T-helper 1 cell (primary cell): Measurements from ENCODE around the gene ADAMTS10.
"Not testable (repeated sequence)": the region's sequence is repeated elsewhere in the genome, so short reads cannot be mapped to it uniquely, and the experiment has no call there.

Experiments
- DNase-seq, 5 donors: peaks; one replicate each; pipeline ENCODE4 v3.0.0-alpha.2; 2012 to 2020
- total RNA-seq, 4 donors: gene quantifications; one replicate each; lab custom pipeline; 2026; lab: John Stamatoyannopoulos, UW

The ADAMTS10 gene
- 17.1 to 50.5 (median 36.6) reads per million in 4 donors for total RNA-seq

DNA sequence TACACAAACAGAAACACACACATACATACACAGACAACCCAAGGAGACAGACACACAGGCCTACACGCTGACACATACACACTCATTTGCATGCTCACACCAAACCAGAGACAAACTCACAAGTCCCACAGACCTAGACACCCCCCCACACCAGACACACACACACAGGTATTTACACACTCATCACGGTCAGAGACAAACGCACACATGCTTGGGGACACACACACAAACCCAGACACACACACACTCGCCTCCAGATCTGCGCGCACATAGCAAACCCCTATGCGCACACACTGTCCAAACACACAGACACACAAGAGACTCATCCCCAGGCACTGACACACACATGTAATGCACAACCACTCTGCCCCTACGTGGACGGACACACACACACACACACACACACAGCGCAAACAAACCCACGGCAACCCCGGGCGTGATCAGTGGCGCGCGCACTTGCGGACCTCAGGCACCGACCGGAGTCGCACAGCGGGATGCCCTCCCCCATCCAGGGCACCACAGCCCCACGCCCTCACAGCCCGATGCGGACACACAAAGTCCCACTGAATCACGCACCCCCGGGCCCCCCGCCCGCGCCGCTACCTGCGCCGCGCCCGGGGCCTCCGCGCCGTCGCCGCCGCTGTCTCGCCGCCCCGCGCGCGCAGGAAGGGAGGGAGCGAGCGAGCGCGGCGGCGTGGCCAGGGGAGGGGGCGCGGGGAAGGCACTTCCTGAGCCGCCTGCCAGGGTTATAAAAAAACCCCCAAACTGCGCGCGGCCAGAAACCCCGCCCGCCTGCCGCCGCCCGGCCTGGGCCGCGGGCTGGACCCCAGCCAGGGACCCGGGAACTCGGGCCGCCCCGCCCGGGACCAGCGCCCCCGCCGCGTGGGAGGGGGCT, at the start of gene ADAMTS10:
Gene ADAMTS10, minus strand, starts transcription at position 675 of the 895 bp plus-strand sequence. CDS start 5,005 bp downstream, outside the sequence.
- DNase-seq: peak in 4 of 5 donors; percentile 11 to 58 (median 38)

DNA sequence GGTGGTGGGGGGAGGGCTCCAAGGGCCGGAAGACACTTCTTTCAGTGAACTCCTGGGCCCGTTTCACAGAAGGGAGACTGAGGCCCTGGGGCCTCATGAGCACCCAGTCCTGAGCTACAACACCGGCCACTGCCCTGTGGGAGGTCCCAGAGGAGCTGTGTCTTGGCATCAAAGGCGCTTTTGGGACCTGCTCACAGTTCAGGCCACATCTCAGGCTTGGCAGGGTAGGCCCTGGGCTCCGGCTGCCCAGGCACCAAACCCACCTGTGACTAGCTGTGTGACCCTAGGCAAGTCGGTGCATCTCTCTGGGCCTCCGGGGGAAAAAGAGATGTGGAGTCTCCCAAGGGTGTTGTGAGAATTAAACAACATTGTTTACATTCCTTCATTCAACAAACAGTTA, 49.4 kb upstream of the ADAMTS10 start:
- DNase-seq: no peak

DNA sequence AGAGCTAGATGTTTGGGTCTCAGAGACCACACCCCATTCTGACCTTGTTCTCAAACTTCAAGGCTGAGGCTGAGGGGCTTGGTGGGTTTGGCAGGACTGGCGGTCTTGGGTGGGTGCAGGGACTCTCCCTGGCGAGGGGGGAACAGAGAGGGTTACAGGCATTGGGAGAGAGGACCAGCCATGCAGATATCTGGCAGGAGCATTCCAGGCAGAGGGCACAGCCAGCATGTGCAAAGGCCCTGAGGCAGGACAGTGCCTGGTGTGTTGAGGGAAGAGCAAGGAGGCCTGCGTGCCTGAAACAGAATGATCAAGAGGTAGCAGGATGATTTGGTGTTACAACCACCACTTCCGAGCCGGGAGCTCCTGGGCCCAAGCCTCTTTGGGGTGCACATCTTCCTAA, 47.4 kb upstream of the ADAMTS10 start:
- DNase-seq: no peak

DNA sequence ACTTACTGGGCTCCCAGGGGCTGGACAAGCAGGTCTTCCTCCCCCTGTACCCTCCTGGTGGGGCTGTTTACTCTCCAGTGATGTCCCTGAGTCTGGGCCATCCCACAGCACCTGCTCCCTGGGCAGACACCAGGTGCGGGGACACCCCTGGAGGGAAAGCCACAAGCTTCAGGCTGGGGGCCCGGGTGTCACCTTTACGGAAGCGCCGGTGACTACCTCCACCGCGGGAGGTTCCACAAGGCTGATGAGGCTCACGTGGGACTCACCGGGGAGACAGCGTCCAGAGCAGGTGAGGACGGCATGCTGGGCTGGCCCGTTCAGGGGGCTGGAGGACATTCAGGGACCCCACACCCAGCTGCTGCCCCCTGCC, 44.8 kb upstream of the ADAMTS10 start:
- peak in 3 of 5 donors; percentile 18 to 35 (median 25) for DNase-seq

DNA sequence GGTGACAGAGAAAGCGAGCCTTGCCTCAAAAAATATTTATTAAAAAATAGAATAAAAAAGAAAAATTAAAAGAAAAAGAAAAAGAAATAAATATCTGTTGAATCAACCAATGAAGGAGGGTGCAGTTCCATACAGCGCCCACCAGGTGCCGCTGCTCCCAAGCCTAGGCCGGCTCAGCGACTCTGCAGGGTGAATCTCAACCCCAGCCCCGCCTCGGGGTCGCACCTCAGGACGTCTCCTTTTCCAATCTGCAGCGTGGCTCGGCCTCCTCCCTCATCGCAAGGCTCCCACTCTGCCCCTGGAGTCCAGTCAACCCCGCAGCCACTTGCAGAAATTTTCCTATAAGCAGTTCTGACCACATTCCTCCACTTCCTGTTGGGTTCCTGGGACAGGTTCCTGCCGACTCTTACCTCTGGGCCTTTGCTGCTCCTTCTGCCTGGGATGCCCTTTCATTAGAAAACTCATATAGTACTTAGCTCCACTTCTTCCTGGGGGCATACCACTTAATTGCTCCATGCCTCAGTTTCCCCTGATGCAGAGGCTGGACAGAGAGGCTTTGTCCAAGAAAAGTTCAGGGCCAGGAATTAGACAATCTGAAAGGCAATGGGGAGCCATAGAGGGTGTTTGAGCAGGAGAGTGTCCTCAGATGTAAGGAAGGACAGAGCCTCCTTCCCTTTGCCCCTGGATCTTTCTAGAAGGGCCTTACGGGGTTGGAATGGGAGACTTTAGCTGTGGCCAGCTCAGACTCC, 44.2 kb upstream of the ADAMTS10 start:
- DNase-seq: peak; percentile 41 to 58 (median 57)

DNA sequence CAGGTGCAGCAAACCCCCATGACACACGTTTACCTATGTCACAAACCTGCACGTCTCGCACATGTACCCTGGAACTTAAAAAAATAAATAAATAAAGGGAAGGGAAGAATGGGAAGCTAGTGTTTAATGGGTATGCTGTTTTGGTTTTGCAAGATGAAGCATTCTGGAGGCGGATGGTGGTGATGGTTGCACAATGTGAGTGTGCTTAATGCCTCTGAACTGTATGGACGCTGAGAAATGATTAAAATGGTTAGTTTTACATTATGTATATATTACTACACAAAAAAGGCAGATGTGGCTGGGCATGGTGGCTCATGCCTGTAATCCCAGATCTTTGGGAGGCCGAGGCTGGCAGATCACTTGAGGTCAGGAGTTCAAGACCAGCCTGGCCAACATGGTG, 37.7 kb upstream of the ADAMTS10 start:
- no peak for DNase-seq

DNA sequence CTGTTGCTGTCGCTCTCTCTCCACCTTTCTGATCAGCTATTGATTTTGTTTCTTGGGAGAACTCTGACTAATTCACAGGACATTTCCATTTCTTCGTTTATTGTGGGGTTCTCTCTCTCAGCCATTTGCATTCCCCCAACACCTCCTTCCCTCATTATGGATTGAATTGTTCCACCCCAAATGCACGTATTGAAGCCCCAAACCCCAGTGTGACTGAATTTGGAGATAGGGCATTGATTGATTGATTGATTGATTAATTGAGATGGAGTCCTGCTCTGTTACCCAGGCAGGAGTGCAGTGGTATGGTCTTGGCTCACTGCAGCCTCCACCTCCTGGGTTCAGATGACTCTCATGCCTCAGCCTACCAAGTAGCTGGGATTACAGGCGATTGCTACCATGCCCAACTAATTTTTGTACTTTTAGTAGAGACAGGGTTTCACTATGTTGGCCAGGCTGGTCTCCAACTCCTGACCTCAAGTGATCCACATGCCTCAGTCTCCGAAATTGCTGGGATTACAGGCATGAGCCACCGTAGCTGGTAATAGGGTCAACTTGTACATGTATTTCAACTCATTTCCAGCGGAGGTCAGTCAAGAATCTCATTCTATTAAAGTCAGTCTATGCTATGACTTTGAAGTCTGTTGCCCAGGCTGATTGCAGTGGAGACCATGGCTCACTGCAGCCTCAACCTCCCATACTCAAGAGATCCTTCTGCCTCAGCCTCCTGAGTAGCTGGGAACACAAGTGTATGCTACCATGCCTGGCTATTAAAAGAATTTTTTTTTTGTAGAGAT, 33.5 kb upstream of the ADAMTS10 start:
- no peak for DNase-seq

DNA sequence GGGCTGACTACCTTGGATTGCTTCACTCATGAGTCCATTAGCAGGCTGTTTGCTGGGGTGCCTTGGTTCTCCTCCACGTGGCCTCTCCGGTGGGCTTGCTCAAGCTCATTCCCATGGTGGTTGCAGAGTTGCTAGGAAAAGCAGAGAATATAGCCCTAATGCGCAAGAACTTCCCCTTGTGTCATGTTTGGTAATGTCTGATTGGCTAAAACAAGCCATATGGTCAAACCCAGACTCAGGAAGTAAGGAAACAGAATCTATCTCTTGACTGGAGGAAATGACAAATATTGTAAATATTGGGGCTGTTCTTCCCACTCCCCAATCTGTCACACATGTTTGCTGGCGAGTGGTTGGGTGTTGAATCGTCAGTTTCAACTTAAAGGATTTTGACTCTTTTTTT, 32.0 kb upstream of the ADAMTS10 start:
- DNase-seq: no peak

DNA sequence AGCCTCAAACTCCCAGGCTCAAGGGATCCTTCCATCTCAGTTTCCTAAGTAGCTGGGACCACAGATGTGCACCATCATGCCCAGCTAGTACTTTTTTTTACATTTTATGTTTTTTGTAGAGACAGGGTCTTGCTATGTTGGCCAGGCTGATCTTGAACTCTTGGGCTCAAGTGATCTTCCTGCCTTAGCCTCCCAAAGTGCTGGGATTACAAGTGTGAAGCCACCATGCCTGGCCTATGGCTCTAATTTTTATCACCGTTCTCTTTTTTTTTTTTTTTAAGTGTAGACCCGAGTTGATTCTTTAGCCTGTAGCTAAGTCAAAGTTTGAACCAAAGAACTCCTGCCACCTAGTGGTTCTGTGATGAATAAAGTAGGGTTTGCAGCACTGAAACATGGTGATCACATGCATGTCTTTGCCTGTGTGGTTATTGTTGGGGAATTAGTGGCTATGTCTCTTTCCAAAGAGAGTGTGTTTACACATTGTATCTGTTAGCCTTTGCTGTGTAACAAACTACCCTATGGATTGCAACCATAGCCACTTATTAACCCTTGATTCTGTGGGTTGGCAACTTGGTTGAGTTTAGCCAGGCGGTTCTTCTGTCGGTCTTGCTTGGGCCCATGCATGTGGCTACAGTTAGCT, 31.5 kb upstream of the ADAMTS10 start:
- DNase-seq: peak in 1 of 5 donors; percentile 39

DNA sequence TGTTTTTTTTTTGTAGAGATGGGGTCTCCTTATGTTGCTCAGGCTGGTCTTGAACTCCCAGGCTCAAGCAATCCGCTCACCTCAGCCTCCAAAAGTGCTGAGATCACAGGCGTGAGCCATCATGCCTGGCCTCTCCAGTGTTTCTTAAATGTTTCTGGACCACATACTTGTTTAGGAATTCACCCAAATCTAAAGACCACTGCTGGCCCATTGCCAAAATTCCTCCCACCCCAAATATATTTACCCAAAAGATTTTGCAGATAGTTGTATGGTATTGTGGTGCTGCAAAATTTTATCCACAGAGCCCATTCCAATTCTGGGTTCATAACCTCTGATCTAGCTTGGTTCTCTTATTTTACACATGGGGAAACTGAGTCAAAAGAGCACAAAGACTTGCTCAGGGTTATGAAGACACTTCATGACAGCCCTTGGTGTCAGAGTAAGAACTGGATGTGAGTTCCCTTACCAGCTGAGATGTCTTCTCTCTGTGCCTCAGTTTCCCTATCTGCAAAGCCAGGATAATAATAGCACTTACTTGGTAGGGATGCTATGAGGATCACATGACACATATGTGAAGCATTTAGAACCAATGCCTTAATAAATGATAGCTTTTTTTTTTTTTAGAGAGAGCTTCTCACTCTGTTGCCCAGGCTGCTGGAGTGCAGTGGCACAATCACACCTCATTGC, 30.8 kb upstream of the ADAMTS10 start:
- no peak for DNase-seq

DNA sequence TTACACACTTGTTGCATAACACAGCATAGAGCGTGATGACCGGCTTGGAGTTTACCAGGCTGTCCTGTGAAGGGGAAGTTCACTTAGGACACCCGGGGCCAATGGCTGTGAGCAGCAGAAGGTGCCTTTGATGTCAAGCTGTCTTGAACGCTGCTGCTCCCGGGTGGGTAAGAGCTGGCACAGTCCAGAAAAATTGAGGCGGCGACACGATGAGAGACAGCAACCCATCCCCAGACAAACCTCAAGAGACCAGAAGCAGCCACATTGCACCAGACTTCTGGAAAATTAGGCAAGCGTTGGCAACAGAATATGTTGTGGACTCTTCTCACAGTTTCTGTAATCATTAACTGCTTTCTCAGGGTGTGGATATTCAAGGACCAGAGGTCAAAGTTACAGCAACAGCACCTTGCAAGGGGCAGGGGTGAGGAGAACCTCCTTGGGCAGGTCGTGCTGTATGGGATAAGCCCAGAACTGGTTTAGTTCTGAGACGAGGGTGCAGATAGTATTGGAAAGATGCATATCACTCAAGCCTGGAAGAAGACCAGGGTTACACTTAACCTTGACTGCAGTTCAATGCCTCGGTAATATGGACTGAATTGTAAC, 30.0 kb upstream of the ADAMTS10 start:
- DNase-seq: no peak

DNA sequence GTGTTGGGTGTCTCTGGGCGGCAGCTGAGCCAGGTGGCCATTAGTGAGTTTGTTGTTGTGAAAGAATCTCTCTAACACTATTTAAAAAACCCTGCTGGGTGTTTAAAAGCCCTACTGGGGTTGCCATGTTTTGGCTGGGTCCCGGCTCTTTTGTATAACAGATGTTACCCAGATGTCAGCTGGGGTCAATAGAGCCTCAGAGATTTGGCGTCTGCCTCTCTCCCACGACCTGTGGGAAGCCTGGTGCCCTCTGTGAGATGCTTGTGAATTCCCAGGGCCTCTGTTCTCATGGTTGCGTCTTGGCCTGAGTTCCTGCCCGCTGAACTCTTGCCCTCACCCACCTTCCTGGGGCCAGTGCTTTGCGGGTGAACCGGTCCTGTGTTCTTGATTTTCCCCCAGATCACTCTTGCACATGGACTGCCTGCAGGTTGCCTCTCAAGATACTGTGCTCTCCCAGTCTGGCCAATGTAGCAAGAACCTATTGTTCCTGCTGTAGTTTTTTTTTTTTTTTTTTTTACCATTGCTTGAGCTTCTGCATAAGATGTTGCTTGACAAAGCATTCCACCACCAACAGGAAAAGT, 29.4 kb upstream of the ADAMTS10 start:
- no peak for DNase-seq

DNA sequence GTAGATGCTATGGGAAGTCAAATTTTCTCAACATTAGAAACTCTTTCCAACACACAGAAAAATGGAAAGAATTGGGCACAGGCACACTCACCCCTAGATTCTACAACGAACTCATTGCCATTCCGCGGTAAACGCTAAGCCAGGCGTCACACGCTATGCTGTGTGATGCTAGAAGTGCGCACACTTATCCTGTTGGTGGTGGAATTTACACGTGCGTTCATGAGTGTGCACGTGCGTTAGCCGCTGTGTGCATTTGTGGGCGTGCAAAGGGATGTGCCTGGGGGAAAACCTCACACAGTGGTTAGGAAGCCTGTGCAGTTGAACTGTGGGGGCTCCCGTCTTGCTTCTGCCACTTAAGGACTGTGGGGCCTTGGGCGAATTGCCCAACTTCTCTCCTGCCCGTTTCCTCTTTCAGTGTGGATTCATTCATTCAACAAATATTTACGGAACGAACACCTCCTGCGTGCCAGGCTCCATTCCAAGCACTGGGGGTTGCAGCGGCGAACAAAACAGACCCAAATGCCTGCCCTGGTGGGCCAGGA, 27.6 kb upstream of the ADAMTS10 start:
- no peak for DNase-seq

DNA sequence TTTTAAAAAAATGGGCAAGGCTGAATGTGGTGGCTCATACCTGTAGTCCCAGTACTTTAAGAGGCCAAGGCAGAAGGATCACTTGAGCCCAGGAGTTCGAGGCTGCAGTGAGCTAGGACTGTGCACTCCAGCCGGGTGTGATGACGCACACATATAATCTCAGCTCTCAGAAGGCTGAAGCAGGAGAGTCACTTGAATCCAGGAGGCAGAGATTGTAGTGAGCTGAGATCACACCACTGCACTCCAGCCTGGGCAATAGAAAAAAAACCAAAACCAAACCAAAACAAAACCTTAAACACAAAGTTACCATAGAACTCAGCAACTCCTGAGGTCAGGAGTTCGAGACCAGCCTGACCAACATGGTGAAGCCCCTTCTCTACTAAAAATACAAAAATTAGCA, 26.6 kb upstream of the ADAMTS10 start:
- not testable (repeated sequence) for DNase-seq

DNA sequence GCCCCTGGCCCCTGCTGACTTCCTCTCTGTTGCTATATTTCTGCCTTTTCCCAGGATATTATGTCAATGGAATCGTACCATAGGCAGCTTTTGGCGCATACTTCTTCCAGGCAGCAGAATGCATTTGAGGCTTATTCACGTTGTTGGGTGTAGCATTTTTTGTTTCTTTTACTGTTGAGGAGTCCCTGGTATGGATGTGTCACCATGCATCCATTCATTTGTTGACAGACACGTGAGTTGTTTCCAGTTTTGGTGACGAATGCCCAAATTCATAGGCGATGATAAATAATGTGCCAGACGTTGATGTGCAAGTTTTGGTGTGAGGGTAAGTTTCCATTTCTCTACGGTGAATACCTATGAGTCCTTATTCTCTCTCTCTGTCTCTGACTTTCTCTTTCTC, 24.9 kb upstream of the ADAMTS10 start:
- no peak for DNase-seq

DNA sequence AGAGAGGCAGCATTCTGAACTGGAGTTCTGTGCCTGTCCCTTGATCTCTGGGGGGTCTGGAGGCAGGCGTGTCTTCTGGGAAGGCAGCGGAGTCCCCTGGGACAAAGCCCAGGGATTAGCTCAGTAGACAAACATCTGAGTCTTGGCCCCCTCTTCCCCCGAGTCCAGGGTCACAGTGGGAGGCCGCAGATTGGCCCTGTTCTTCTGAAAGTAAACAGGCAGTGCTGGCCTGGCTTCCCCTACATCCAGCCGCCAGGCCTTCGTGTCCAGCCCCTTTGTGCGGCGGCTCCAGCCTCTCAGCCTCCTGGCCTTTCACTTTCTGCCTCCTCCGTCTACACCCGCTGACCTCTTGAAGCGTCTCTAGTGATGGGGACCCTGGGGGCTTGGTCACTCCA, 20.9 kb upstream of the ADAMTS10 start:
- no peak for DNase-seq

DNA sequence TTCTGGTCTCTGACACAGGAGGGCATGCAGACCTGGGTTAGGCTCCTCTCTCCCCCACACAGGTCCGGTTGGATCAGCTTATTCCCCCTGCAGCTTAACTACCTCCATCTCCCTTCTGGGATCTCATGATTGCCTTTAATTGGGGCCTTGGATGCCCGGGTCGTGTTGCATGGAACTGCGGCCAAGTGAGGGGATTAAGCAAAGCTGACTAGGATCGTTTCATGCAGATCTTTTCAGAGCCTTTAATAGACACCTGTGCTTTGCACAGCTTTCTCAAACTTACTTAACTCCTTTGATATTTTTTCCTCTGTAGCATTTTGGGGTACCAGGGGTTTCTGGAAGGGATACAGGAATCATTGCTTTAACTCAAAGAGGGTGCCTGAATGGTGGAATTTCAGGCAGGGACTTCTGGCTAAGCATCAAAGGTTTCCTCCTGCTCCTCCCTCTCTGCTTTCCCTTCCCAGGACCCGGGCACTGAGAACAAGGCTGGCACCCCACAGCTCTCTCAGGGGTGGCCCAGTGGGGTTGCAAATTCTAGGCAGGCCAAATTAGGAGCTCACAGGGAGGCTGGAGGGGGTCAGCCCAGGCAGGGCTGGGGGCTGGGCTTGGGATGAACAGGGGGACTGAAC, 20.4 kb upstream of the ADAMTS10 start:
- DNase-seq: no peak

DNA sequence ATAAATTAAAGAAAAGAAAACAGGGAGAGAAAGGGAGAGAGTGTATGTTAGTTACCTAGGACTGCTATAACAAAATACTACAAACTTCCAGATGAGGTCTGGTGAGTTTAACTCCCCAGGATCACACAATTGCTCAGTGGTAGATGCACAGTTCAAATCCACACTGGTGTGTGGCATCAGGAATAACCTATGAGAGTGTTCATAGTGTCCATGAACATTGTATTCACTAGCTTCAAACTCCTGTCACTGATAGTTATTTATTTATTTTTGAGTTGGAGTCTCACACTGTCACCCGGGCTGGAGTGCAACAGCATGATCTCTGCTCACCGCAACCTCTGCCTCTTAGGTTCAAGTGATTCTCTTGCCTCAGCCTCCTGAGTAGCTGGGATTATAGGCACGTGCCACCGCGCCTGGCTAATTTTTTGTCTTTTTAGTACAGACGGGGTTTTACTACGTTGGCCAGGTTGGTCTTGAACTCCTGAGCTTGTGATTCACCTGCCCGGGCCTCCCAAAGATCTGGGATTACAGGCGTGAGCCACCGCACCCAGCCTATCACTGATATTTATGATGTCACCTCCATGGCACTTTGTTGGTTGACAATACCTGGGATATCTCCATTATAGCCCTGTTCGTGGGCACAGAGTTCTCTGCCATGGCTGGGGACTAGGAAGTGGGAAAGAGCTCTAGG, 19.6 kb upstream of the ADAMTS10 start, which contains the start of gene NFILZ:
Gene NFILZ, plus strand, starts transcription at position 638 of the 688 bp plus-strand sequence. CDS start 46,133 bp downstream, outside the sequence.
- no peak for DNase-seq

DNA sequence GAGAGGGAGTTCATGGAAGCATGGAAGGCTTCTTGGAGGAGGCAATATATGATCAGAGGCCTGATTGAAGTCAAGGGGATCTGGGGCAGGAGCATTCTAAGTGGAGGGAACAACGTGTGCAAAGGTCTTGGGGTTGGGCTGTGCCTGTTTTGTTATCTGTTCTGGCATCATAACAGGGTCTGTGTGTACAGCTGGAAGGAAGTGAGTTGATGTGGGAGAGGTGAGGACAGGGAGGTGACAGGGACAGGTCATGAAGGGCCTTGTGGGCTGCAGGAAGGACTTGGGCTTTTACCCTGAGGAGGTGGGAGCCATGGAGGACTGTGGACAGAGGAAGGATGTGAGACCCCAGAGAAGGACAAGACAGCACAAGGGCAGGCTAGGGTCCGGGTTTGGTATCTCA, 18.7 kb upstream of the ADAMTS10 start:
- no peak for DNase-seq
